Mesodermal cell (in vitro differentiated cells): ENCODE results near the gene KIAA1958.
A peak's percentile ranks its signal among the peaks of the same experiment; 100 is the strongest.
"Not testable (repeated sequence)": the region's sequence is repeated elsewhere in the genome, so short reads cannot be mapped to it uniquely, and the experiment has no call there.

Experiments used
- H3K27ac ChIP-seq: 2 replicates; pipeline ENCODE4 v1.7.0; 2013; ENCODE audit warnings: mild to moderate bottlenecking, low read depth, low read length, moderate library complexity; ENCODE audit not compliant: severe bottlenecking
- H3K36me3 ChIP-seq: 2 replicates; pipeline ENCODE4 v1.7.1; 2013; ENCODE audit warnings: mild to moderate bottlenecking, low read length, moderate library complexity; ENCODE audit not compliant: control insufficient read depth, insufficient read depth
- H3K4me1 ChIP-seq: one replicate; pipeline ENCODE4 v1.7.1; 2013; ENCODE audit warnings: mild to moderate bottlenecking, low read length; ENCODE audit not compliant: insufficient read depth, control insufficient read depth, poor library complexity, severe bottlenecking
- H3K4me3 ChIP-seq: 2 replicates; pipeline ENCODE4 v1.7.0; 2013; ENCODE audit warnings: low read length, control low read depth, mild to moderate bottlenecking; ENCODE audit not compliant: insufficient read depth, poor library complexity, severe bottlenecking; ENCODE audit errors: extremely low read depth
- H3K9me3 ChIP-seq: 2 replicates; pipeline ENCODE4 v1.7.1; 2013; ENCODE audit warnings: mild to moderate bottlenecking, low read length, moderate library complexity; ENCODE audit not compliant: control insufficient read depth
- WGBS, 2 experiments: methylation state at CpG; one replicate each; pipeline ENCODE4 v1.1.5; 2013; ENCODE audit warnings: missing lambda C conversion rate in 2 of 2; ENCODE audit not compliant: insufficient coverage in 2 of 2; 5-methylcytosine and 5-hydroxymethylcytosine counted together

The KIAA1958 gene

DNA sequence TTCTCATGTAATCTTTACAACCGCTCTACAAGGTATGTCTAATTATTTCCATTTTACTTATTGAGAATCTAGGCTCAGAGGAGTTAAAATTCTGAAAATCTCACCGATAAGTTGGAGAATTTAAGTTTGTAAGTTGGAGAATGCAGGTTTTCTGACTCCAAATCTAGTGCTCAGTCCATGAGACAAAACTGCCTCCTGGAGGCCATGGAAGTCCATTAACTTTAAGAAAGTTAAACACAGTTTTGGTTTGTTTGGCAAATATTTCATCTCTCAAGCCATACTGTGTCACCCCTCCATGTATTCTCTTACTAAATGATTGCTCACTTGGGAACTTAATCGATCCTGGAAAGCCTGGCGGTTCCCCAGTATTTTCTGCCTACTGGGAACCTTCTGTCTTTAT, 178.7 kb downstream of the KIAA1958 start:
- WGBS, 2 experiments = 94 to 100% methylated on average over 1 to 2 of the region's 4 CpGs
- Histone ChIP-seq H3K36me3 (peaks cover 3% of the 10 kb centered on the region), H3K27ac (no peak overlapping the region), H3K4me3 (no peak overlapping the region), H3K4me1 (no peaks in the 10 kb centered on the region), H3K9me3 (no peaks in the 10 kb centered on the region)

- Histone ChIP-seq H3K9me3 (no peaks in the 10 kb centered on the region), H3K4me1 (no peaks in the 10 kb centered on the region), H3K36me3 (no peaks in the 10 kb centered on the region), H3K4me3 (no peak overlapping the region), H3K27ac (no peak overlapping the region)
- no CpG with 5 or more reads among the region's 2 CpGs for WGBS, 2 experiments
Measured at GRCh38 chr9:112669326-112669725, 182.7 kb downstream of the KIAA1958 start.

GRCh38 chr9:112670991-112671625, 184.5 kb downstream of the KIAA1958 start:
- Histone ChIP-seq H3K27ac (no peak overlapping the region), H3K36me3 (no peaks in the 10 kb centered on the region), H3K4me1 (no peaks in the 10 kb centered on the region), H3K4me3 (no peak overlapping the region), H3K9me3 (no peaks in the 10 kb centered on the region)
- 83 to 92% methylated on average over 1 to 3 of the region's 7 CpGs for WGBS, 2 experiments

- not testable (repeated sequence) for H3K36me3 ChIP-seq, H3K4me3 ChIP-seq, H3K4me1 ChIP-seq, H3K27ac ChIP-seq
- peaks cover 11% of the 10 kb centered on the region for H3K9me3 ChIP-seq
- 84 to 100% methylated on average over 3 of the region's 4 CpGs for WGBS, 2 experiments
Measured at GRCh38 chr9:112673221-112673620, 186.6 kb downstream of the KIAA1958 start.

DNA sequence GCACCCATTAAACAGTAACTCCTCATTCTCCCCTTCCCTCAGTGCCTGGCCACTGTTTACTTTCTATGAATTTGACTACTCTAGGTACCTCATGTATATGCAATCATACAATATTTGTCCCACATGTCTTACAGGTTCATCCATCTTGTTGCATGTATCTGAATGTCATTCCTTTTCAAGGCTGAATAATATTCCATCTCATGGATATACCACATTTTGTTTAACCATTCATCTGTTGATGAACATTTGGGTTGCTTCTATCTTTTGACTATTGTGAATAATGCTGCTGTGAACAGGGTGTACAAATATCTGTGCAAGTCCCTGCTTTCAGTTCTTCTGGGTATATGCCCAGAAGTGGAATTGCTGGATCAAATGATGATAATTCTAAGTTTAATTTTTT, 190.4 kb downstream of the KIAA1958 start:
- Histone ChIP-seq H3K9me3 (peaks cover 11% of the 10 kb centered on the region), H3K4me3 (no peak overlapping the region), H3K27ac (no peak overlapping the region), H3K4me1 (no peaks in the 10 kb centered on the region), H3K36me3 (no peaks in the 10 kb centered on the region)

DNA sequence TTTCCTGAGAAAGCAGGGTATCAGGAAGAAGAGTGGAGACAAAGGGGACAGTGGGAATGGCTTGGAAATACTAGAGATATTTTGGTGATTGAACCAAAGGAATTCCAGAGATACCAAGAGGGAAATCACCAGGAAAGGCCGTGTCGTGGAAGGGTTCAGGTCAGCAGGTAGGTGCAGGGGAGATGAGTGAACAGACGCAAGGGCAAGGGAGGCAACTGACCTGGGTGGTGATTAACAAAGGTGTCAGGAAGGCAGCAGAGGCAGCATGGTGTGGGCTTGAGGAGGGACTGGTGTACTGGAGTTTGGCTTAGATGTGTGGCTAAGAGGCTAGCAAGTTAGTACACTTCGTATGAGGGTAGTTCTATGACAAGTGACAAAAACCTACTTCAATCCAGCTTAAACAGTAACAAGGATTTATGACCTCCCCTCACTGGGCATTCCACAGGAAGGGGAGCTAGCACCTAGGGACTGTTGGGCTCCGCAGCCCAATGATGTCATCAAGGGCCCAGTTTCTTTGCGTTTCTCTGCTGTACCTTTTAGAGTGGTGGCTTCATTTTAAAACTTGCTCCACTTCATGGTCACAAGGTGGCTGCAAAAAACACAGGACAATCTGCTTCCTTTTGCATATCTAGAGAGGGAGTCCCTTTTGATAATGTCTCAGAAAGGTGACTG, 194.2 kb downstream of the KIAA1958 start:
- H3K4me3 ChIP-seq = no peak overlapping the region
- 76 to 79% methylated on average over 5 to 6 of the region's 6 CpGs for WGBS, 2 experiments
- H3K27ac ChIP-seq = no peak overlapping the region
- no peaks in the 10 kb centered on the region for H3K4me1 ChIP-seq
- H3K9me3 ChIP-seq = peaks cover 11% of the 10 kb centered on the region
- peaks cover 6% of the 10 kb centered on the region for H3K36me3 ChIP-seq

GRCh38 chr9:112689161-112689740, 202.6 kb downstream of the KIAA1958 start:
- H3K36me3 ChIP-seq = peaks cover 68% of the 10 kb centered on the region
- WGBS, 2 experiments = 90 to 95% methylated on average over 5 to 6 of the region's 6 CpGs
- H3K27ac ChIP-seq = no peak overlapping the region

GRCh38 chr9:112694706-112695555, 208.3 kb downstream of the KIAA1958 start:
- Histone ChIP-seq H3K4me1 (peaks cover 3% of the 10 kb centered on the region), H3K9me3 (no peaks in the 10 kb centered on the region), H3K27ac (peak overlapping the region; percentile 46), H3K36me3 (peaks cover 64% of the 10 kb centered on the region), H3K4me3 (no peak overlapping the region)
- 70 to 85% methylated on average over 2 to 3 of the region's 4 CpGs for WGBS, 2 experiments

More at GRCh38 chr9:112689161-112689740, 202.6 kb downstream of the KIAA1958 start:
- Histone ChIP-seq H3K4me1 (no peaks in the 10 kb centered on the region), H3K9me3 (no peaks in the 10 kb centered on the region), H3K4me3 (no peak overlapping the region)

DNA sequence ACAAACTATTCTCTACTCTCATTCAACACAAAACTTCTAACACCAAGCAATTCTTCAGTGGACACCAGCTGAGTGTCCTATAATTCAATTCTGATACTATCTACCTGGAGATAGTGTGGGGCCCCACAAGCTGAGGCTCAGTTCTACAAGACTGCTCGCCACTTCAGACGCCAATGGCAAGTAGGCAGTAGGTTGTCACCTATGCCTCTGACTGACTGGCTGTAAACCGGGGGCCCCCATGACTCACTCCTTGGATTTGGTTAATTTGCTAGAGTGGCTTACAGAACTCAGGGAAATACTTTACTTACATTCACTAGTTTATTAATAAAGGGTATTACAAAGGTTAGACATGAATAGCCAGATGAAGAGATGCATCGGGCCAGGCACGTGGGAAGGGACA, 209.8 kb downstream of the KIAA1958 start:
- Histone ChIP-seq H3K36me3 (peaks cover 51% of the 10 kb centered on the region), H3K4me1 (peaks cover 3% of the 10 kb centered on the region)
- whole genome bisulfite sequencing, 2 experiments = 91 to 97% methylated on average over 4 of the region's 5 CpGs

GRCh38 chr9:112699230-112699629, 212.6 kb downstream of the KIAA1958 start:
- H3K36me3 ChIP-seq = peaks cover 29% of the 10 kb centered on the region
- peaks cover 3% of the 10 kb centered on the region for H3K4me1 ChIP-seq
- no peak overlapping the region for H3K27ac ChIP-seq
- no CpG with 5 or more reads among the region's 5 CpGs for WGBS, 2 experiments
- H3K9me3 ChIP-seq = no peaks in the 10 kb centered on the region
- H3K4me3 ChIP-seq = no peak overlapping the region

More for the DNA sequence above, 209.8 kb downstream of the KIAA1958 start:
- Histone ChIP-seq H3K27ac (no peak overlapping the region), H3K4me3 (no peak overlapping the region), H3K9me3 (no peaks in the 10 kb centered on the region)
